Cardiac fibroblast (primary cell): ENCODE measurements around the gene LMBR1.
"Not testable (repeated sequence)": the region's sequence is repeated elsewhere in the genome, so short reads cannot be mapped to it uniquely, and the experiment has no call there.

Experiments
- DNase-seq, 2 donors: peaks; one replicate each; pipeline versions ENCODE4 v3.0.0 to v3.0.0-alpha.2; 2010; ENCODE audit warnings: low read depth in 2 of 2
- H3K4me3 ChIP-seq, 2 donors: replicated peaks in 1 of 2; 1 replicate in 1 of 2; 2 replicates in 1 of 2; pipeline ENCODE4 v1.5.1; 2011; ENCODE audit warnings: low read depth in 2 of 2, low read length in 2 of 2, mild to moderate bottlenecking in 2 of 2, moderate library complexity in 1 of 2
- TF ChIP-seq, protein P1 (sequence below): IDR thresholded peaks from one replicate; pipeline ENCODE4 v1.5.1; 2011; ENCODE audit warnings: low read depth, mild to moderate bottlenecking, low read length, inconsistent platforms

LMBR1 gene

GRCh38 chr7:156919132-156919713, 26.2 kb upstream of the LMBR1 start:
- DNase-seq: no peak
- TF ChIP-seq, protein P1, sequence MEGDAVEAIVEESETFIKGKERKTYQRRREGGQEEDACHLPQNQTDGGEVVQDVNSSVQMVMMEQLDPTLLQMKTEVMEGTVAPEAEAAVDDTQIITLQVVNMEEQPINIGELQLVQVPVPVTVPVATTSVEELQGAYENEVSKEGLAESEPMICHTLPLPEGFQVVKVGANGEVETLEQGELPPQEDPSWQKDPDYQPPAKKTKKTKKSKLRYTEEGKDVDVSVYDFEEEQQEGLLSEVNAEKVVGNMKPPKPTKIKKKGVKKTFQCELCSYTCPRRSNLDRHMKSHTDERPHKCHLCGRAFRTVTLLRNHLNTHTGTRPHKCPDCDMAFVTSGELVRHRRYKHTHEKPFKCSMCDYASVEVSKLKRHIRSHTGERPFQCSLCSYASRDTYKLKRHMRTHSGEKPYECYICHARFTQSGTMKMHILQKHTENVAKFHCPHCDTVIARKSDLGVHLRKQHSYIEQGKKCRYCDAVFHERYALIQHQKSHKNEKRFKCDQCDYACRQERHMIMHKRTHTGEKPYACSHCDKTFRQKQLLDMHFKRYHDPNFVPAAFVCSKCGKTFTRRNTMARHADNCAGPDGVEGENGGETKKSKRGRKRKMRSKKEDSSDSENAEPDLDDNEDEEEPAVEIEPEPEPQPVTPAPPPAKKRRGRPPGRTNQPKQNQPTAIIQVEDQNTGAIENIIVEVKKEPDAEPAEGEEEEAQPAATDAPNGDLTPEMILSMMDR: no peak
- H3K4me3 ChIP-seq: no peak overlapping the region

- TF ChIP-seq, protein P1: no peak
- no peak overlapping the region for H3K4me3 ChIP-seq
- no peak for DNase-seq
Measured at GRCh38 chr7:156918635-156919034, 25.7 kb upstream of the LMBR1 start.

- H3K4me3 ChIP-seq, DNase-seq: not testable (repeated sequence)
Measured at GRCh38 chr7:156909574-156910252, 16.7 kb upstream of the LMBR1 start.

GRCh38 chr7:156907656-156908055, 14.7 kb upstream of the LMBR1 start:
- H3K4me3 ChIP-seq: no peak overlapping the region
- peak; percentile 47 to 56 for DNase-seq
- TF ChIP-seq, protein P1: no peak

GRCh38 chr7:156906200-156906649, 13.2 kb upstream of the LMBR1 start:
- no peak overlapping the region for H3K4me3 ChIP-seq
- DNase-seq: no peak
- TF ChIP-seq, protein P1: no peak

DNA sequence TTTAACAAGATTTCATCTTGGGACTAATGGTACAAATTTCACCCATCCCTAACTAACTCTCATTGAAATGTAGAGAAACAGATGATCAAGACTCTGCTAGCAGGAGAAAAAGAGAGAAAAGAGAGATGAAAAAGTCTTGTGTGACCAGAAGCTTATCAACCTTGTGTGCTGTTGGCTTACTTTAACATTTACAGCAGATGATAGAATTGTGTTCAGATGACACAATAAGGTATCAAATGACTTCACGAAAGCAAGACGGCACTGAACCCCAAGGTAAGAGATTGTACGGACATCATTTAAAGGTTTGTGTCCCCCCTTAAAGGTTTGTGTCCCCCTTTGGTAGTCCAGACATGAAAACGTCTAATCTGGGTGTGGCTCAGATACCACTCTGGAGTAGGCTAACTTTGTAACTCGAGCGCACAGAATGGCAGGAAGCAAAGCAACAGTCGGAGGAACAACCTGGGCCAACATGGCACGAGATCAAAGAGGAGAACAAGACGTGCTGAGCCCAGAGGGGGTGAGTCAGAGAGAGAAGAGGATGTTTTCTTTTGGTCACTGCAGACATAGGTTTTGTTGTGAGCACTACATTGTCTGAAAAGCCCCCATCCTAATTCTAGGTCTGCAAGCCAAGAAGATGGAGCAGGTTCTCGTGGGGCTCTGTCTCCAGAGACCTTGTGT, 10.4 kb upstream of the LMBR1 start:
- TF ChIP-seq, protein P1: no peak
- no peak overlapping the region for H3K4me3 ChIP-seq
- DNase-seq: peak; percentile 60 to 91

- peak in 1 of 2 donors; percentile 49 for DNase-seq
- not testable (repeated sequence) for H3K4me3 ChIP-seq
Measured at GRCh38 chr7:156900093-156900492, 7.1 kb upstream of the LMBR1 start.

DNA sequence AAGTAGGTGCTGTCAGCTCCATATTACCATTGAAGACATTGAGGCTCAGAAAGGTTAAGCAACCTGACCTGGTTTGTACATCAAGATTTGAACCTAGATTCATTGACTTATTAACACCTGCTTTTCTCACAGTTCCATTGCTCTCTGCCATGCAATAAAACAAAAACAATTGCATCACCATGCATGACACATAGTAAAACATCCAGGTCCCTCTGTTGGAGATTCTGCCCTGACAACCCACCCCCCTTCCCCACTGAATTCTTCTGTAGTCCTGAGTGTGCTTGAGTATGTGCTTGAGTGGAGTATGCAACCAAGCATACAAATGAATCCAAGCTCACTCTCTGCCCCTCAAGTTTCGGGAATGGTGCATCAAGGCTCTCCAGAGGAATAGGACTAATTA, 6.0 kb upstream of the LMBR1 start:
- peak in 1 of 2 donors; percentile 49 for DNase-seq
- TF ChIP-seq, protein P1: no peak

More for the DNA sequence above, 6.0 kb upstream of the LMBR1 start:
- no peak overlapping the region for H3K4me3 ChIP-seq
